ENCODE data around the gene RAB35.

Gene RAB35

DNA sequence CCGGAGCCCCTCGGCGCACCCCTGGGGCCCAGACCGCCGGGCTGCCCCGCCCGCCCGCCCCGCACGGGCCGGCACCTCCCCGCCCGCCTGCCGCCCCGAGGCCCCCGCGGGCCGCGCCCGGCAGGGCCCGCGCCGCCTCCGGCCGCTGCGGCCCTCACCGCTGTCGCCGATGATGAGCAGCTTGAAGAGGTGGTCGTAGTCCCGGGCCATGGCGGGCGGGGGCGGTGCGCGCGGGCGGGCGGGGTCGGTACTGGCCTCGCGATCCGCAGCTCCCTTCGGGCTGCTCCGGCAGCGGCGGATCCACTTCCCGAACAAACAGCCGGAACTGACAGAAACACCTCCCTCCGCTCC lies at the start of gene RAB35:
Gene RAB35 (minus strand): TSS at position 313 of the 351 bp plus-strand sequence. CDS start 103 bp downstream, at position 210.
- DNase-seq (ENCODE audit: low read depth in 2 of 2): no peak

- no peak for DNase-seq (ENCODE audit: low read depth in 2 of 2)
These were observed 47.7 kb upstream of the RAB35 start for GRCh38 chr12:120164293-120164692.

DNA sequence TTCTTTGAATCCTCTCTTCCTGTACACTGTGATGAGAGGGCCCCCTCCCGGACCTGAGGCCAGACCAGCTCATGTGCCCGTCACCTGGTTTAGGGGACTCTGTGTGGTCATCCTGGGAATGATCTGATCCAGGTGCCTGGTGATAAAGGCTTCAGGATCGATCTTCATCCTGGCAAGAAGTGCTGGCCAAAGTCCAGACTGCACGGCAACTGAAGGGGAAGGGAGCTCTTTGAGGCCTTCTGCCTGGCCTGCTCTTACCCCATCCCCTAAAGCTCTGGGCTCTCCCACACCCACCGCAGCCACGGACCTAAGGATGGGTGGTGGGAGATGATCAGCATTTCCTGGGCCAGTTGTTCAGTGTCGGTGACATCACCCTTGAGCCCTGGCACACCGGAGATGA lies 46.2 kb upstream of the RAB35 start:
- no peak for DNase-seq (ENCODE audit: low read depth in 2 of 2)

DNA sequence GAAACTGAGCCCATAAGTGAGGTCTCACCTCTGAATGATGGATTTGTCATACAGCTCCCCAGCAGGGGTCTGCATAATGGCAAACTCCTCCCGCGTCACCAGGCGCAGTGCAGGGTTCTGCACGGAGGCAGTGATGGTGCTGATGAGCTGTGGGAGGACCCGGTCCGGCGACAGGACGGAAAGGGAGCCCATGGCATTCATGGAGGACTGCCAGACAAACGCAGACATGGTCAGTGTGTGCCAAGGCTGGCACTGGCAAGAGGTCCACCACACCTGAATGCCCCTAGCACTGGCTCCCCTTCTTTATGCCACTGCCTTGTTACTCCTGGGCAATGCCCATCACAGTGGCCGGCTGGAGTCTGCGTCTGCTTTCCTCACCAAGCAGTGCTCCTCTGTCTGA lies 45.3 kb upstream of the RAB35 start:
- no peak for DNase-seq (ENCODE audit: low read depth in 2 of 2)

DNA sequence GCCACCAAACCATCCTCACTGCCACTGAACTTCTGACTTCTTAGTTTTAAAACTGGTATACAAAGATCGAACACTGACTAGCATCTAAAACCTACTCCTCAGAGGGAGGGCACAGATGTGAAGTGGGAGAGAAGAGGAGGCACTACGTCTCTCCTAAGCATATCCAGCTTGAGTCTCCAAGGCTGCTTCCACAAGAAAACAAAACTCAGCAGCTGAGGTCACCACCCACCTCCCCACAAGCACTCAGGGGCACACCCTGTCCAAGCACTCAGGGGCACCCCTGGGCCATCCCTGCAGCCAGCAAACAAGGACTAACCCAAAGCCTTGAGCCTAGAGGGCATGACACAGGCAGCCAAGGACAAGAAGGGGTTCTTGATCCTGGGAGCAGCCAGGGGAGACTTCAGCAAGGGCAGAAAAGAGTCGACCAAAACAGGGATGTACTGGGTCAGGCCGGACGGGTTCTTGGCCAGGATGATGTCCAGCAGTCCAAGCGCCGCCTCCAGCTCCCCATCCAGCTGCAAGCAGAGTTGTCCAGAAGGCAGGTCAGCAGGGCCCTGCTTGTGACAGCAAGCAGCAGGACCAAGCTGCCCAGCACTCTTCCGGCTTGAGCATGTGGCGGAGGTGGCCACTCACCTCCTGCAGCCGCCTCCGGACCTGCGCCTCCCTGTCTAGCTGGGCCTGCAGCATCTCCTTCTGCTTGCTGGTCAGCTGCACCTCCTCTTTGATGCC lies 43.1 kb upstream of the RAB35 start:
- no peak for DNase-seq (ENCODE audit: low read depth in 2 of 2)

GRCh38 chr12:120158351-120158750 lies 41.8 kb upstream of the RAB35 start:
- no peak for DNase-seq (ENCODE audit: low read depth in 2 of 2)

DNA sequence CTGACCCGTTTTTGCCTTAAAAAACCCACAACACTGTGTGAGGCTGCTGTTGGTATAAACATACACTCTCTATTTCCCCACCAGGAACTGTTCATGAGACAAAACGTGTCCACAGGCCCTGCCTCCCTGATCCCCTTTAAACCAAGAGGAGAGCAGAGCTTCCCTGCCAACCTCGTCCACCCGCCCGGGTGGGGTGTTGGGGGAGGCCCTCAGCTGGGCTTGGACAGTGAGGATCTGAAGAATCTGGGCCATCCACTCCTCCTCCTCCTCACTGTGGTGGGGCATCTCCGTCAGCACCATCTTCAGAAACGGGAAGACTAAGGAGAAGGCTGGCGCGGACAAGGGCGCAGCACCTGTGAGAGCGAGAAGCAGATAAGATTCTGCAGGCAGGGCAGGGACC lies 41.1 kb upstream of the RAB35 start:
- DNase-seq (ENCODE audit: low read depth in 2 of 2): no peak

- DNase-seq (ENCODE audit: low read depth in 2 of 2): no peak
These were observed 40.0 kb upstream of the RAB35 start for GRCh38 chr12:120156315-120157259.

GRCh38 chr12:120155072-120155471 lies 38.5 kb upstream of the RAB35 start:
- DNase-seq (ENCODE audit: low read depth in 2 of 2): no peak

GRCh38 chr12:120150919-120151525 lies 34.5 kb upstream of the RAB35 start:
- DNase-seq (ENCODE audit: low read depth in 2 of 2): no peak

- no peak for DNase-seq (ENCODE audit: low read depth in 2 of 2)
These were observed 31.5 kb upstream of the RAB35 start for GRCh38 chr12:120148011-120148410.

GRCh38 chr12:120145164-120145563 lies 28.6 kb upstream of the RAB35 start:
- no peak for DNase-seq (ENCODE audit: low read depth in 2 of 2)

DNA sequence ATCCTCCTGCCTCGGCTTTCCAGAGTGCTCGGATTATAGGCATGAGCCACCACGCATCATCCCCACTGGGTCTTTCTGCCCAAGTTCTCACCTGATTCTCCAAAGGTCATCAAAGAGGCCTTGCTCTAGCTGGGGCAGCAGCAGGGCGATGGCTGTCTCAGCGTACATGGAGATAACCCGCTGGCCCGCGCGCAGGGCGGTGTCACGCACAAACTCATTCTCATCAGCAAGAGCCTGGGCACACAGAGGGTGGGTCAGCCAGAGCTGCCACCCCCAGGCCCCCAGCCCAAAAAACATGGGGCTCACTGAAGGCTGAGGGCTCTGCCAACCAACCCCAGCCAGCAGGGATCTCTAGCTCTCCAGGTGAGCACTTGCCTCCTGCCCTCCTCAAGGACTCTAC lies 27.7 kb upstream of the RAB35 start:
- DNase-seq (ENCODE audit: low read depth in 2 of 2): no peak

DNA sequence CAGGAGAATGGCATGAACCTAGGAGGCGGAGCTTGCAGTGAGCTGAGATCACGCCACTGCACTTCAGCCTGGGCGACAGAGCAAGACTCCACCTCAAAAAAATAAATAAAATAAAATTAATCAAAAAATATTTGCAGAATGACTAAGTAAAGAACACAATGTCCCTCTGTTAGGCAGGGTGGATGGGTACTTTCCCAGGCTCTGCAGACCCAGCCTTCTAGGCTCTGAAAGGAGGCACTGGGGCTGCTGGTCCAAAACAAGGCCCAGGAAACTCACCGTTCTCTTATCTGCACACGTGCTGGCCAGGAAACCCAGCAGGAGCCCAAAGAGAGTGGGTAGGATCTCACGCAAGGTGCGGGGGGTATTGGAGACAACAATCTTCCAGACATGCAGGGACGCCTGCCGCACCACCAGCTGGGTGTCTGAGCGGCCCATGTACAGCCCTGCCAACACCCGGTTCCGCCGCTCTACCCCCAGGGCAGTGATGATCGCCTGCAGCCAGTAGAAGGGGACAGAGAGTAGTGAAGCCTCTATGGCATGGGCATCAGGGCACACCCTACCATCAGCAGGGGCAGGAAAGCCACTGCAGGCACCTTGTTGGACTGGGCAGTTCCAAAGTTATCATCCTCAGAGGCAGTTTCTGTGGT lies 25.8 kb upstream of the RAB35 start:
- no peak for DNase-seq (ENCODE audit: low read depth in 2 of 2)

- DNase-seq (ENCODE audit: low read depth in 2 of 2): no peak
These were observed 24.8 kb upstream of the RAB35 start for GRCh38 chr12:120141336-120141735.

- DNase-seq (ENCODE audit: low read depth in 2 of 2): no peak
These were observed 24.1 kb upstream of the RAB35 start for GRCh38 chr12:120140603-120141002.

DNA sequence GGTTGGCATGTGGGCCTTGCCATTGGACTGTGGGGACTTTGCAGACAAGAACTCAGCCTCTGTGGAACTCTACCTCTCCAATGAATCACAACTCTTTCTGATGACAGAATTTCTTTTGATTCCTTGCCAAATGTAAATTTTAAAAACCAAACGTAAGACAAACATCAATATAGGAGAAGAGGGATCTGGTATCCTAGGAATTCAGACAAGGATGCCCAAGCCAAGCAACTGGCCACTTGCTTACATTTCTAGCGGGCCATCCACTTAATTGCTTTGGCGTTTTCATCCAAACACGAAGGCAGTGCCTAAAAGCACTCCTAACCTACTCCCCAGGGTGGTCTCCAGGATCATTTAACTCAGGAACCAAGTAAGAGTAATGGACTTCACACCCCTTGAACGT lies 23.4 kb upstream of the RAB35 start:
- DNase-seq (ENCODE audit: low read depth in 2 of 2): no peak

DNA sequence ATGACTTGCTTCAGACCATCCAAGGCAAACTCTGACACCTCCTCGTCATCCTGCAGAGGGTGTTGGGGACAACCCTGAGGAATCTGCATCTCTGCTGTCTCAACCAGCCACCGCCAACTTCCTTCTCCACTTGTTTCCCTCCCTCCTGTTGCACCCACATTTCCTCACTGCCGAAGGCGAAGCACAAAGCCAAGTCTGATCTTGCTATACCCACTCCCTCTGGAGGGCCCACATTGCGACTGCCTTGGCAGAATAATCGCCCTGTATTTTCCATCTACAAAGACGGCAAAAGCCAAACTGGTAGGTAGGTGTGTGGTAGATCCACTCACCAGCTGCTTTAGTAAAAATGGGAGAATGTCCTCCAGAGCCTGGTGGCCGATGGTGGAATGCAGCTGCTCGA lies 21.8 kb upstream of the RAB35 start:
- DNase-seq (ENCODE audit: low read depth in 2 of 2): no peak

DNA sequence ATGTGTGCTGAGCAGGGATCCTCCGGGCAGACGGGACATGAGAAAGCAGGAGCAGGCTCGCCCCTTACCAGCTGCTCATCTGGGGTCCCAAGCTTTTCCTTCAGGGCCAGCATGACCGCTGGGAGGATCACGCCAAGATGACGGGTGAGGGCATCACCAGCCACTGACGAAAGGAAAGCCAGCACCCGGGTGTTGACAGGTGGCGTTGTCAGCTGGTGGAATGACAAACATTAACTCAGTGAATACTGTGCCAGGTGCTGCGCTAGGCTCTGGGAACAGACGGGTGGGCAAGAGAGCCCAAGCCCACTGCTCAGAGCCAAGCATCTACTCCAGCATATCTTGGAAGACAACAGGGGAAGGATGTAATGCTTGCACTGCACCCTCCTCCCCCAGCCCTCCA lies 21.3 kb upstream of the RAB35 start:
- DNase-seq (ENCODE audit: low read depth in 2 of 2): no peak

- DNase-seq (ENCODE audit: low read depth in 2 of 2): no peak
These were observed 19.7 kb upstream of the RAB35 start for GRCh38 chr12:120136093-120136770.

DNA sequence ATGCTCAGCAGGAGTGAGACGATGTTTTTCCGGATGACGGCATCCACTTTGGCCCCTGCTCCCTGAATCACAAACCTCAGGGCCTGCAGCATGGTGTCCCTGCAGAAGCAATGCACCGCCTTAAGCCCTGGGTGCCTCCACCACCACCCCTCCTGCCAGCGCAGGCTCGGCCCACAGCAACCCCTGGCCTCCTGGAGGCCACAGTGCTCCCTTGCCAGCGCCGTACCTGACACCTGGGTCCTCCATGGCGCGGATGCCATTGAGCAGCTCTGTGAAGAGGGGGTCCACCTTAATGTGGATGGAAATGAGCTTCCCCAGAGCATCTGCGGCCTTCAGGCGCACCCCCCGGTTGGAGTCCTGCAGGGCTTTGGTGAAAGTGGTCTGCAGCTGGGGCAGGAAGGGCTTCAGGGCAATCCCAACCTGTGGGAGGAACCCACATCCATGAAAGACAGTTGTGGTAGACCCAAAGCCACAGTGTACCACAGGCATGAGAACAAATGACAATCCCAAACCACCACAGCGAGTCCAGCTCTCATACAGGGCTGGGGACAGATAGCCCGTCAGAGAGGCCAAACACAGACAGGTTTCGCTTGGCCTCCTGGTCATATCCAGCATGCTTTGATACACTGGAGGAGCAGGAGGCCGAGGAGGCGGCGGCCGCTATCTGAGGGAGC lies 17.9 kb upstream of the RAB35 start:
- DNase-seq (ENCODE audit: low read depth in 2 of 2): no peak
